NB4 (cell line): Measurements from ENCODE around the gene LENEP.

ENCODE experiments used
- MYC ChIP-seq: IDR thresholded peaks from 2 replicates; pipeline ENCODE4 v1.6.1; 2011; ENCODE audit warnings: low read depth, low read length
- POLR2A ChIP-seq: IDR thresholded peaks from 2 replicates; pipeline ENCODE4 v1.6.1; 2011; ENCODE audit warnings: mild to moderate bottlenecking; ENCODE audit not compliant: insufficient read length; ENCODE audit errors: extremely low read depth
- TF ChIP-seq, protein P1 (sequence below): IDR thresholded peaks from one replicate; pipeline ENCODE4 v1.5.1; 2012; ENCODE audit warnings: low read depth, low read length
- TF ChIP-seq, protein P2 (sequence below): IDR thresholded peaks from 2 replicates; pipeline ENCODE4 v1.6.1; 2011; ENCODE audit warnings: low read depth, low read length

DNA sequence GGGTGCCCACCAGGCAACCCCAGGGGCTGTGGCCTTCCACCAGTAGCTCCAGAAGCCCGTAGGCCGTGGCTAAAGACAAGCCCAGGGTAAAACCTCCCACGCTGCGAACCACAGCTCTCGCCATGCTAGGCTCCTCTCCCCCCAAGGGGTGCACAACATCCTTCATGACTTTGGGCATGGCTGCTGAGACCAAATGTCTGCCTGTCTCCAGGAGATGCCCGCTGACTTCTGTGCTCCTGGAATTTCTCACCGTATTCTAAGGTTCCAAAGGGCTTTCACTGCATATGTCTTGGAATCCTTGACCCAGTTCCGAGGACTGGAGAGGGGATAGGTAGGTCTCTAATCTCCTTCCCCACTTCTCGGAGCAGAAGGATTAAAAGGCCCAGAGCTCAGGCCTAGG lies 40.1 kb downstream of the LENEP start, which contains the start of the genes DCST1 and DCST2:
- TF ChIP-seq POLR2A (no peak), MYC (no peak)
- TF ChIP-seq, protein P1, sequence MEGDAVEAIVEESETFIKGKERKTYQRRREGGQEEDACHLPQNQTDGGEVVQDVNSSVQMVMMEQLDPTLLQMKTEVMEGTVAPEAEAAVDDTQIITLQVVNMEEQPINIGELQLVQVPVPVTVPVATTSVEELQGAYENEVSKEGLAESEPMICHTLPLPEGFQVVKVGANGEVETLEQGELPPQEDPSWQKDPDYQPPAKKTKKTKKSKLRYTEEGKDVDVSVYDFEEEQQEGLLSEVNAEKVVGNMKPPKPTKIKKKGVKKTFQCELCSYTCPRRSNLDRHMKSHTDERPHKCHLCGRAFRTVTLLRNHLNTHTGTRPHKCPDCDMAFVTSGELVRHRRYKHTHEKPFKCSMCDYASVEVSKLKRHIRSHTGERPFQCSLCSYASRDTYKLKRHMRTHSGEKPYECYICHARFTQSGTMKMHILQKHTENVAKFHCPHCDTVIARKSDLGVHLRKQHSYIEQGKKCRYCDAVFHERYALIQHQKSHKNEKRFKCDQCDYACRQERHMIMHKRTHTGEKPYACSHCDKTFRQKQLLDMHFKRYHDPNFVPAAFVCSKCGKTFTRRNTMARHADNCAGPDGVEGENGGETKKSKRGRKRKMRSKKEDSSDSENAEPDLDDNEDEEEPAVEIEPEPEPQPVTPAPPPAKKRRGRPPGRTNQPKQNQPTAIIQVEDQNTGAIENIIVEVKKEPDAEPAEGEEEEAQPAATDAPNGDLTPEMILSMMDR, result no peak
- TF ChIP-seq, protein P2, sequence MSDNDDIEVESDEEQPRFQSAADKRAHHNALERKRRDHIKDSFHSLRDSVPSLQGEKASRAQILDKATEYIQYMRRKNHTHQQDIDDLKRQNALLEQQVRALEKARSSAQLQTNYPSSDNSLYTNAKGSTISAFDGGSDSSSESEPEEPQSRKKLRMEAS, result no peak
